Adrenal gland (tissue), 5 donors: ENCODE measurements around the gene RARB.

Experiments used
- CTCF ChIP-seq, 6 experiments: fragments of 450-650 bp in 4 of 6; fragments of 200-600 bp in 2 of 6; sonication (generic) in 1 of 6; IDR thresholded peaks; 1 replicate in 5 of 6; 2 replicates in 1 of 6; pipeline versions ENCODE4 v1.5.1 to v1.8.0; 2016 to 2021; ENCODE audit warnings: antibody characterized with exemption in 6 of 6, mild to moderate bottlenecking in 2 of 6, moderate library complexity in 1 of 6
- POLR2A ChIP-seq, 2 donors: fragments of 450-650 bp; IDR thresholded peaks; one replicate each; pipeline ENCODE4 v1.6.1; 2017; ENCODE audit warnings: antibody characterized with exemption in 2 of 2, mild to moderate bottlenecking in 2 of 2, moderate library complexity in 1 of 2
- donor health status: DM: no; HTN: no; CAD: no.

DNA sequence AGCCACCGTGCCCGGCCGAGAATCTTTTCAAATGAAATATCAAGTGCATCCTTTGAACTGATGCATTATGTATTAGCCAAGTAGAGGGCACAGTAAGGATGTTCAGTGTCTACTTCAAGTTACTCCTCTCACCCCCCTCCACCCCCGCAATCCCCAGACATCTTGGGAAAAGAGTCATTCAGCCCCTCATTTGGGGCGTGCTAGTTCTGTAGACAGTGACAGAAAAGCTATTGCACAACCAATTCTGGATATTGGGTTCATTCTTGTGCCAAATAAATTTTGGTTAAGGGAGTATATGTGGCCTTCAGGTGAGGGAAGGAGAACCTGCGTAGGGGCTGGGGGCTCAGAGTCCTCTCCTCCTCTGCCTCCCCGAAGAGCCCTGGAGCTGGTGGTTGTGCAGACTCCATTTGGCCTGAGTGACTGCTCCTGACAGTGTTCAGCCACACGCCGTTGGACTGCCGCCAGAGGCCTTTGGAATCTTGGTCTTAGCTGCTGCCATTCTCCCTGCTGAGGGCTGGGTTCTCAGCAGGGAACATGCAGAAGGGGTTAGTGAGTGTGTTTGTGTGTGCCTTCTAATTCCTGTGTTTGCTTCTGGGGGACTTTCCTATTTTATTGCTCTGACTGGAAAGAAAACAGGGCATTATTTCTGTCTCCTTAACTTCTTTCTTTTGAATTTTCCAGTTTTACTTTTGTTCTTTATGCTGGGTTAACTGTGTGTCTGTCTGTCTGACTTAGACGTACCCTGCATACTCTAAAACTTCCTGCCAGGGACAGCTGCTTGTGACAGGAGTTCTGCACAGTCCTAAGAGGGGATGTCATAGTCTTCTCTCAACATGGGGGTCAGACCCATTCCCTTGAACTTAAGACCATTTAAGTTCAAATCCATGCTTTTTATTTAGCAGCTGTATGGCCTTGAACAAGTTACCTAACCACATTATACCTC lies 21.0 kb downstream of the RARB start:
- TF ChIP-seq CTCF (IDR thresholded peaks at IDR 0.05), result no peak
- TF ChIP-seq POLR2A (IDR thresholded peaks at IDR 0.05), result no peak
